DOHH2 (cell line): ENCODE data around the gene UVRAG.

Experiments used
- CTCF ChIP-seq: fragments of 200-600 bp; sonication (generic); IDR thresholded peaks from one replicate; pipeline ENCODE4 v1.5.1; 2014; ENCODE audit warnings: antibody characterized with exemption, mild to moderate bottlenecking, low read depth, low read length; ENCODE audit not compliant: poor library complexity, severe bottlenecking
- EZH2phosphoT487 ChIP-seq: fragments of 200-600 bp; sonication (generic); IDR thresholded peaks from 2 replicates; pipeline ENCODE4 v1.6.1; 2017; ENCODE audit warnings: borderline replicate concordance, mild to moderate bottlenecking, antibody characterized with exemption, low read length, moderate library complexity, mixed read lengths

- TF ChIP-seq EZH2phosphoT487: no peak
- TF ChIP-seq CTCF: no peak
These were observed 342.0 kb downstream of the UVRAG start for GRCh38 chr11:76156971-76157427.
